Dermis microvascular lymphatic vessel endothelial cell (primary cell): ENCODE results near the gene CLIC6. TPM values are rescaled to one million over a fixed set of nuclear protein-coding genes. Genes with fewer than 3 reads are reported as not detected.
A peak's percentile ranks its signal among the peaks of the same experiment; 100 is the strongest.
"Not testable (repeated sequence)": the region's sequence is repeated elsewhere in the genome, so short reads cannot be mapped to it uniquely, and the experiment has no call there.

Source experiments
- DNase-seq, 2 donors: peaks; one replicate each; pipeline versions ENCODE4 v3.0.0 to v3.0.0-alpha.2; 2010; ENCODE audit warnings: low read depth in 2 of 2
- total RNA-seq: library from RNA; depleted of rRNA; stranded (reverse); fragments of >200 nt; gene quantifications from 2 replicates; pipeline ENCODE4 v1.2.1, GENCODE V29; 2014

The CLIC6 gene
- total RNA-seq, 1 donor from 2014 or later: not detected

- DNase-seq: no peak
Measured at GRCh38 chr21:34691390-34692032, 22.7 kb downstream of the CLIC6 start.

GRCh38 chr21:34692458-34693020 lies 23.7 kb downstream of the CLIC6 start:
- no peak for DNase-seq

GRCh38 chr21:34693192-34693810 lies 24.5 kb downstream of the CLIC6 start:
- DNase-seq: peak; percentile 33 to 67

GRCh38 chr21:34695434-34695833 lies 26.6 kb downstream of the CLIC6 start:
- DNase-seq: no peak

- no peak for DNase-seq
Measured at GRCh38 chr21:34696121-34696520, 27.3 kb downstream of the CLIC6 start.

GRCh38 chr21:34697826-34698225 lies 29.0 kb downstream of the CLIC6 start:
- no peak for DNase-seq

GRCh38 chr21:34698270-34699015 lies 29.6 kb downstream of the CLIC6 start:
- no peak for DNase-seq

GRCh38 chr21:34700605-34701004 lies 31.8 kb downstream of the CLIC6 start:
- no peak for DNase-seq

- no peak for DNase-seq
Measured at GRCh38 chr21:34701726-34702125, 32.9 kb downstream of the CLIC6 start.

GRCh38 chr21:34702341-34703170 lies 33.8 kb downstream of the CLIC6 start:
- DNase-seq: no peak

GRCh38 chr21:34703571-34703970 lies 34.8 kb downstream of the CLIC6 start:
- DNase-seq: no peak

- no peak for DNase-seq
Measured at GRCh38 chr21:34704119-34704518, 35.3 kb downstream of the CLIC6 start.

GRCh38 chr21:34705011-34705410 lies 36.2 kb downstream of the CLIC6 start:
- no peak for DNase-seq

GRCh38 chr21:34706337-34706736 lies 37.5 kb downstream of the CLIC6 start:
- no peak for DNase-seq

- no peak for DNase-seq
Measured at GRCh38 chr21:34707876-34708325, 39.1 kb downstream of the CLIC6 start.

GRCh38 chr21:34713621-34714020 lies 44.8 kb downstream of the CLIC6 start:
- no peak for DNase-seq

GRCh38 chr21:34715518-34715917 lies 46.7 kb downstream of the CLIC6 start:
- DNase-seq: no peak

GRCh38 chr21:34715985-34716596 lies 47.3 kb downstream of the CLIC6 start:
- no peak for DNase-seq

- not testable (repeated sequence) for DNase-seq
Measured at GRCh38 chr21:34718529-34718928, 49.7 kb downstream of the CLIC6 start.

GRCh38 chr21:34722684-34723300 lies 54.0 kb downstream of the CLIC6 start:
- no peak for DNase-seq
